ENCODE measurements around the gene SCP2. TPM values are rescaled to one million over a fixed set of nuclear protein-coding genes. Genes with fewer than 3 reads are reported as not detected.

SCP2 gene
- total RNA-seq, 1 experiment from 2014 or later, result 56.4 TPM

- TF ChIP-seq CDX4 (CRISPR knock-in tag; IDR thresholded peaks at IDR 0.05; ENCODE audit: borderline replicate concordance) (no peak), CREB1 (CRISPR knock-in tag; IDR thresholded peaks at IDR 0.05) (no peak), SMAD3 (CRISPR knock-in tag; IDR thresholded peaks at IDR 0.05; ENCODE audit: borderline replicate concordance) (no peak), SP1 (CRISPR knock-in tag; conservative IDR thresholded peaks at IDR 0.05) (no peak), GRHL2 (CRISPR knock-in tag; IDR thresholded peaks at IDR 0.05; ENCODE audit: insufficient replicate concordance, severe bottlenecking) (no peak), ZNF232 (CRISPR knock-in tag; IDR thresholded peaks at IDR 0.05) (no peak), FOXP1 (CRISPR knock-in tag; IDR thresholded peaks at IDR 0.05; ENCODE audit: borderline replicate concordance) (no peak), FOXK1 (CRISPR knock-in tag; IDR thresholded peaks at IDR 0.05) (no peak), CTCF (IDR thresholded peaks at IDR 0.05) (no peak), USF1 (CRISPR knock-in tag; IDR thresholded peaks at IDR 0.05) (no peak), TEAD1 (CRISPR knock-in tag; IDR thresholded peaks at IDR 0.05) (no peak)
- TF ChIP-seq, protein P1, sequence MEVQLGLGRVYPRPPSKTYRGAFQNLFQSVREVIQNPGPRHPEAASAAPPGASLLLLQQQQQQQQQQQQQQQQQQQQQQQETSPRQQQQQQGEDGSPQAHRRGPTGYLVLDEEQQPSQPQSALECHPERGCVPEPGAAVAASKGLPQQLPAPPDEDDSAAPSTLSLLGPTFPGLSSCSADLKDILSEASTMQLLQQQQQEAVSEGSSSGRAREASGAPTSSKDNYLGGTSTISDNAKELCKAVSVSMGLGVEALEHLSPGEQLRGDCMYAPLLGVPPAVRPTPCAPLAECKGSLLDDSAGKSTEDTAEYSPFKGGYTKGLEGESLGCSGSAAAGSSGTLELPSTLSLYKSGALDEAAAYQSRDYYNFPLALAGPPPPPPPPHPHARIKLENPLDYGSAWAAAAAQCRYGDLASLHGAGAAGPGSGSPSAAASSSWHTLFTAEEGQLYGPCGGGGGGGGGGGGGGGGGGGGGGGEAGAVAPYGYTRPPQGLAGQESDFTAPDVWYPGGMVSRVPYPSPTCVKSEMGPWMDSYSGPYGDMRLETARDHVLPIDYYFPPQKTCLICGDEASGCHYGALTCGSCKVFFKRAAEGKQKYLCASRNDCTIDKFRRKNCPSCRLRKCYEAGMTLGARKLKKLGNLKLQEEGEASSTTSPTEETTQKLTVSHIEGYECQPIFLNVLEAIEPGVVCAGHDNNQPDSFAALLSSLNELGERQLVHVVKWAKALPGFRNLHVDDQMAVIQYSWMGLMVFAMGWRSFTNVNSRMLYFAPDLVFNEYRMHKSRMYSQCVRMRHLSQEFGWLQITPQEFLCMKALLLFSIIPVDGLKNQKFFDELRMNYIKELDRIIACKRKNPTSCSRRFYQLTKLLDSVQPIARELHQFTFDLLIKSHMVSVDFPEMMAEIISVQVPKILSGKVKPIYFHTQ (CRISPR knock-in tag; IDR thresholded peaks at IDR 0.05), result no peak
- no peaks in the 10 kb centered on the region for H3K9me3 Mint-ChIP-seq
- no peaks in the 10 kb centered on the region; the same call in 1 of the 2 replicates for H3K36me3 Mint-ChIP-seq
- H3K27me3 Mint-ChIP-seq (ENCODE audit: low read depth), result no peaks in the 10 kb centered on the region
- ATAC-seq, result no peak
- DNase-seq (ENCODE audit: low spot score), result no peak
- ChIA-PET POLR2A (no interaction called here), CTCF (interaction anchor here (0.8 to 1.0 kb wide), 2 partner anchors 26 to 281 kb away, joined by 3 to 4 read pairs; partner anchors contain the start of gene SCP2)
- H3K27ac Mint-ChIP-seq, result no peak overlapping the region
- H3K4me3 Mint-ChIP-seq, result no peak overlapping the region
- H3K4me1 Mint-ChIP-seq, result peaks cover 38% of the 10 kb centered on the region
Measured at GRCh38 chr1:52901384-52901783, 25.7 kb upstream of the SCP2 start.

DNA sequence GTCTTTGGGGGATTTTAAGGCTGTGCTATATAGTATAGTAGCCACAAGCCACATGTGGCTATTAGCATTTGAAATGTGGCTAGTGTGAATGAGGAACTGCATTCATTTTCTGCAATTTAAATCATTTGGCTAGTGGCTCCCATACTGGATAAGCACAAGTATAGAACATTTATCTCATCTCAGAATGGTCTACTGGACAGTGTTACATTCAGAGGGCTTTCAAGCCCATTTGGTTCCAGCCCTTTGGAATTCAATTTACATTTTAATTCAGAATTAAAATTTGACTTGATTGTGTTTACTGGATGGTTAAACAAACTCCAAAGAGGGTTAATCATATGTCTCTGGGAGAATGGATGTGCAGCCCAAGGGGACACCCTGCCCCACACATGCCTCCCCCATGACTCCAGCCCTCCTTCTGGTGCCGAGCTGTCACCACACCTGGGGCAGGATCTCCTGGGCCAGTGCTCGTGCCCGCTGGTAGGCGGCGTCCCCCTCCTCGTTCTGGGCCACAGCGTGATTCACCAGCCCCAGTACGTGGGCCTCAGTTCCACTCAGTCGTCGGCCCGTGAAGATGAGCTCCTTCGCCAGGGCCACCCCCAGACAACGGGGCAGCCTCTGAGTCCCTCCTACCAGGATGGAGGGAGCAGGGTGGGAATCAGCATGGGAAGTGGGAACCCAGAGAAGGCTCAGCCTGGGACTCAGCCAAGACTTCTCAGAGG lies 22.7 kb upstream of the SCP2 start:
- ATAC-seq, result no peak
- TF ChIP-seq, protein P2, sequence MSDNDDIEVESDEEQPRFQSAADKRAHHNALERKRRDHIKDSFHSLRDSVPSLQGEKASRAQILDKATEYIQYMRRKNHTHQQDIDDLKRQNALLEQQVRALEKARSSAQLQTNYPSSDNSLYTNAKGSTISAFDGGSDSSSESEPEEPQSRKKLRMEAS (CRISPR knock-in tag; IDR thresholded peaks at IDR 0.05), result 0 out of 2 replicates have a peak, but pooled peaks have one; percentile 54
- TF ChIP-seq JUN (CRISPR knock-in tag; IDR thresholded peaks at IDR 0.05) (no peak), ZNF232 (CRISPR knock-in tag; IDR thresholded peaks at IDR 0.05) (no peak), NR2C2 (CRISPR knock-in tag; IDR thresholded peaks at IDR 0.05) (no peak)
- Mint-ChIP-seq H3K36me3 (no peaks in the 10 kb centered on the region), H3K27ac (no peak overlapping the region), H3K4me1 (peaks cover 37% of the 10 kb centered on the region), H3K4me3 (no peak overlapping the region), H3K9me3 (no peaks in the 10 kb centered on the region), H3K27me3 (ENCODE audit: low read depth) (no peaks in the 10 kb centered on the region)
- CTCF ChIA-PET, result interaction anchor here (0.6 to 1.9 kb wide), 20 partner anchors 8 to 291 kb away, joined by 3 to 11 read pairs (median 4); partner anchors contain the start of genes ECHDC2, SCP2, ZYG11A and ZYG11B
- POLR2A ChIA-PET, result interaction anchor here (0.5 to 1.0 kb wide), 2 partner anchors 10 to 327 kb away, joined by 3 to 4 read pairs; no protein-coding TSS in a partner anchor
- no peak for DNase-seq (ENCODE audit: low spot score)
